G401 (cell line): ENCODE measurements around the gene SRD5A1. TPM values are rescaled to one million over a fixed set of nuclear protein-coding genes. Genes with fewer than 3 reads are reported as not detected.

Experiments
- DNase-seq: peaks from one replicate; pipeline ENCODE4 v3.0.0-alpha.2; 2015; ENCODE audit warnings: low spot score
- in situ Hi-C: cut with HindIII; loops from 2 replicates; pipeline ENCODE4 v1.10.0; 2016; ENCODE audit warnings: low sequenced_read_pairs, mixed read lengths
- total RNA-seq: library from RNA; depleted of rRNA; stranded (reverse); fragments of >200 nt; shearing (Covaris generic); gene quantifications from 2 replicates; pipeline ENCODE4 v1.2.3, GENCODE V29; 2014; rRNA removed

SRD5A1 gene
- 15.4 and 40.9 TPM in 2 replicates for total RNA-seq

- in situ Hi-C loops, result no loop called here
- DNase-seq, result peak; percentile 91
Measured at GRCh38 chr5:6632888-6633468, at the start of gene SRD5A1, which contains the start of gene NSUN2. Gene SRD5A1, plus strand, starts transcription at chr5:6633440. Its CDS starts 137 bp downstream, at chr5:6633577. Gene NSUN2, minus strand, starts transcription at chr5:6633044. Its CDS starts 65 bp downstream, at chr5:6632979.

- in situ Hi-C loops, result no loop called here
- DNase-seq, result peak; percentile 26
Measured at GRCh38 chr5:6584101-6584645, 49.1 kb upstream of the SRD5A1 start.

GRCh38 chr5:6584727-6585126 is 48.5 kb upstream of the SRD5A1 start:
- in situ Hi-C loops, result no loop called here
- no peak for DNase-seq

- in situ Hi-C loops, result no loop called here
- DNase-seq, result no peak
Measured at GRCh38 chr5:6585168-6585567, 48.1 kb upstream of the SRD5A1 start.

- DNase-seq, result no peak
- in situ Hi-C loops, result no loop called here
Measured at GRCh38 chr5:6585939-6586646, 47.1 kb upstream of the SRD5A1 start.

- no peak for DNase-seq
- in situ Hi-C loops, result no loop called here
Measured at GRCh38 chr5:6586647-6587042, 46.6 kb upstream of the SRD5A1 start.

GRCh38 chr5:6587171-6587570 is 46.1 kb upstream of the SRD5A1 start:
- DNase-seq, result no peak
- in situ Hi-C loops, result no loop called here

- DNase-seq, result no peak
- in situ Hi-C loops, result no loop called here
Measured at GRCh38 chr5:6590581-6590980, 42.7 kb upstream of the SRD5A1 start.

- in situ Hi-C loops, result no loop called here
- no peak for DNase-seq
Measured at GRCh38 chr5:6591671-6592288, 41.5 kb upstream of the SRD5A1 start.

- no peak for DNase-seq
- in situ Hi-C loops, result no loop called here
Measured at GRCh38 chr5:6592601-6593000, 40.6 kb upstream of the SRD5A1 start.

- in situ Hi-C loops, result no loop called here
- DNase-seq, result no peak
Measured at GRCh38 chr5:6593148-6594016, 39.9 kb upstream of the SRD5A1 start.

GRCh38 chr5:6594066-6594465 is 39.2 kb upstream of the SRD5A1 start:
- in situ Hi-C loops, result no loop called here
- DNase-seq, result no peak

- in situ Hi-C loops, result no loop called here
Measured at GRCh38 chr5:6595405-6595804, 37.8 kb upstream of the SRD5A1 start.

GRCh38 chr5:6596388-6596787 is 36.9 kb upstream of the SRD5A1 start:
- in situ Hi-C loops, result no loop called here
- DNase-seq, result no peak

More at GRCh38 chr5:6595405-6595804, 37.8 kb upstream of the SRD5A1 start:
- no peak for DNase-seq

- no peak for DNase-seq
- in situ Hi-C loops, result no loop called here
Measured at GRCh38 chr5:6597557-6597956, 35.7 kb upstream of the SRD5A1 start.

GRCh38 chr5:6598351-6598900 is 34.8 kb upstream of the SRD5A1 start:
- no peak for DNase-seq
- in situ Hi-C loops, result no loop called here

- DNase-seq, result no peak
- in situ Hi-C loops, result no loop called here
Measured at GRCh38 chr5:6599739-6600138, 33.5 kb upstream of the SRD5A1 start.

- DNase-seq, result peak; percentile 82
- in situ Hi-C loops, result no loop called here
Measured at GRCh38 chr5:6601271-6601670, 32.0 kb upstream of the SRD5A1 start.

- in situ Hi-C loops, result no loop called here
Measured at GRCh38 chr5:6601816-6602215, 31.4 kb upstream of the SRD5A1 start.

More at GRCh38 chr5:6601816-6602215, 31.4 kb upstream of the SRD5A1 start:
- DNase-seq, result peak; percentile 30
